SKM-1 (cell line): ENCODE measurements around the gene CCDC38.

Experiments used
- DNase-seq: peaks from one replicate; lab custom pipeline; 2025; ENCODE audit not compliant: unreplicated experiment; lab: John Stamatoyannopoulos, UW

The CCDC38 gene

GRCh38 chr12:95962222-95962621 lies 19.8 kb upstream of the CCDC38 start:
- no peak for DNase-seq

- no peak for DNase-seq
These were observed 17.8 kb upstream of the CCDC38 start for GRCh38 chr12:95960241-95960640.

GRCh38 chr12:95959107-95959506 lies 16.7 kb upstream of the CCDC38 start:
- no peak for DNase-seq

- DNase-seq, result no peak
These were observed 14.2 kb upstream of the CCDC38 start for GRCh38 chr12:95956557-95957145.

GRCh38 chr12:95955549-95956159 lies 13.2 kb upstream of the CCDC38 start:
- no peak for DNase-seq

- no peak for DNase-seq
These were observed 10.6 kb upstream of the CCDC38 start for GRCh38 chr12:95953000-95953399.

- DNase-seq, result no peak
These were observed 9.1 kb upstream of the CCDC38 start for GRCh38 chr12:95951515-95951914.

- no peak for DNase-seq
These were observed 7.2 kb upstream of the CCDC38 start for GRCh38 chr12:95949477-95950206.

- DNase-seq, result no peak
These were observed 1.8 kb upstream of the CCDC38 start for GRCh38 chr12:95944108-95944704.

- DNase-seq, result no peak
These were observed 972 bp upstream of the CCDC38 start, which contains the start of gene AMDHD1 for GRCh38 chr12:95943330-95943842. Gene AMDHD1 (plus strand): TSS chr12:95943331. CDS start chr12:95943399, 68 bp downstream.

- no peak for DNase-seq
These were observed 302 bp downstream of the CCDC38 start for GRCh38 chr12:95942101-95942523.

- no peak for DNase-seq
These were observed 1.9 kb downstream of the CCDC38 start for GRCh38 chr12:95940514-95940913.

- no peak for DNase-seq
These were observed 20.2 kb downstream of the CCDC38 start for GRCh38 chr12:95922231-95922630.

GRCh38 chr12:95919110-95919509 lies 23.3 kb downstream of the CCDC38 start:
- no peak for DNase-seq

- DNase-seq, result peak; percentile 20
These were observed 24.0 kb downstream of the CCDC38 start for GRCh38 chr12:95918194-95918993.

GRCh38 chr12:95909871-95910270 lies 32.5 kb downstream of the CCDC38 start:
- DNase-seq, result no peak

GRCh38 chr12:95908573-95908972 lies 33.8 kb downstream of the CCDC38 start:
- no peak for DNase-seq

- no peak for DNase-seq
These were observed 44.3 kb downstream of the CCDC38 start for GRCh38 chr12:95898081-95898480.

- no peak for DNase-seq
These were observed 45.6 kb downstream of the CCDC38 start for GRCh38 chr12:95896846-95897245.

- no peak for DNase-seq
These were observed 51.5 kb downstream of the CCDC38 start for GRCh38 chr12:95890958-95891357.

GRCh38 chr12:95887311-95887710 lies 55.1 kb downstream of the CCDC38 start:
- DNase-seq, result no peak
